GM19193 (cell line): ENCODE data around the gene PDE4D.

Experiments used
- POLR2A ChIP-seq: IDR thresholded peaks from 4 replicates; pipeline ENCODE4 v1.6.1; 2011; ENCODE audit not compliant: insufficient read depth, insufficient read length; ENCODE audit errors: extremely low read depth

The PDE4D gene

DNA sequence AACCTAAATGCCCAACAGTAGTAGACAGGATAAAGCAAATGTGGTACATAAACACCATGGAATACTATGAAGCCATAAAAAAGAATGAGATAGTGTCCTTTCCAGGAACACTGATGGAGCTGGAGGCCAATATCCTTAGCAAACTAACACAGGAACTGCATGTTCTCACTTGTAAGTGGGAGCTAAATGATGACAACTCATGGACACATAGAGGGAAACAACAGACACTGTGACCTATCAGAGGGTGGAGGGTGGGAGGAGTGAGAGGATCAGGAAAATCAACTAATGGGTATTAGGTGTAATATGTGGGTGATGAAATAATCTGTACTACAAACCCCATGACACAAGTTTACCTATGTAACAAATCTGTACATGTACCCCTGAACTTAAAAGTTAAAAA is 805.0 kb downstream of the PDE4D start:
- TF ChIP-seq POLR2A = no peak

DNA sequence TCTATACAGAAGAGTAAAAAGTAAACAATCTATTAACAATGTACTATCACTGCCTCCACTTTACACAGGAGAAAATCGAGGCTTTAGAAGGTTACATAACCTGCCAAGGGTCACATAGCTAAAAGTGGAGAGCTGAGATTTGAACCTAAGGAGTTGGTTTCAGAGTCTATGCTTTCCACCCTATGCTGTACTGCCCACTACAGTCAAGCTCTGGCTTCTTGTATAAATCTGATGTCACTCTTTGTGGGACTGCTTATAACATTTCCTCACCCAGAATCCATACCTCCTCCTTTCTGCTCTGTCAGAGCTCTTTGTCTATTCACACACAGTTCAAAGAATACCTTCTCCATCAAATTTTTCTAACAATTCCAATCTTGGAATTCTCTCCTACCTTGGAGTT is 807.5 kb downstream of the PDE4D start:
- TF ChIP-seq POLR2A = no peak

DNA sequence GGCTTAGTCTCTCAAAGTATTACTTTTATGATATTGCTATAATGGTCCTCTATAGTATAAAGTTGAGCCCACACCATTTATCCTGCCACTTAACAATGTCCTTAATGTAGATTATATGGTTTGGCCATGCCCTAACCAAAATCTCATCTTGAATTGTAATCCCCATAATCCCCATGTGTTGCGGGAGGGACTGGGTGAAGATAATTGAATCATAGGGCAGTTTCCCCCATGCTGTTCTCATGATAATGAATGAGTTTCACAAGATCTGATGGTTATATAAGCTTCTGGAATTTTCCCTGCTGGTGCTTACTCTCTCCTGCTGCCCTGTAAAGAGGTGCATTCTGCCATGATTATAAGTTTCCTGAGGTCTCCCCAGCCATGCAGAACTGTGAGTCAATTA is 811.8 kb downstream of the PDE4D start:
- no peak for TF ChIP-seq POLR2A

DNA sequence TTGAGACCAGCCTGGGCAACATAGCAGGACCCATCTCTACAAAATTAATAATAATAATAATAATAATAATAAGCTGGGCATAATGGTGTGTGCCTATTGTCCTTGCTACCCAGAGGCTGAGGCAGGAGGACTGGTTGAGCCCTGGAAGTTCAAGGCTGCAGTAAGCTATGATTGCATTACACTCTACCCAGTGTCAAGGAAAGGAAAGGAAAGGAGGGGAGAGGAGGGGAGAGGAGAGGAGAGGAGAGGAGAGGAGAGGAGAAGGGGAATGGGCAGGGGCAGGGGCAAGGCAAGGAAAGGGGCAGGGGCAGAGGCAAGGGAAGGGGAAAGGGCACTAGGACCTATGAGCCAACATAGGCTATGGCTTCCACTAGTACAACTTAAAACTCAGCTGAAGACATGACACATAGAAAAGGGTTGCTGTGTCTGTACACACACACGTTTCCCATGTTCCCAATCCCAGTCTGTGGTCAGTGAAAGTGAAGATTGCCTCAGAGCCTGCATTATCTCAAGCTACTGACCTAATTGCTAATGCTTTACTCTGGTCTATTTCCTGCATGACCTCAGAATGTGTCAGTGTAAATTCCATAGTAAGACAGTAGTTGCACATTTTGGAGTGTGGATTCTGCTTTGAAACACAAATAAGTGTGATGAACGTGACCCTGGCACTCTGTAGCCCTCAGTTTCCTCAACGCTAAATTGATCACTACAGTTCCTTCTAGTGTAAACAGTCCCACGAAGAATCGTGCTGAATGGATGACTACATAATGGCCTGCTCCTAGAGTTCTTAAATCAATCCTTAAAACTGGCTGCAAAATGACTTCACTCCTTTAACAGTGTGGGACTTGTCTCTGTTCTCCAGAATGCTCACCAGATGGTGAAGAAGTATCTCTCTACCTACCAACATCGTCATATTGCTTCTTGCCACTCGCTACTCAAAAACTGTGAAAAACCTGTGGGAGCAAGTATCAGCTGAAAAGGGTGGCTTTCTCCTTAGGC is 813.6 kb downstream of the PDE4D start:
- TF ChIP-seq POLR2A = no peak

DNA sequence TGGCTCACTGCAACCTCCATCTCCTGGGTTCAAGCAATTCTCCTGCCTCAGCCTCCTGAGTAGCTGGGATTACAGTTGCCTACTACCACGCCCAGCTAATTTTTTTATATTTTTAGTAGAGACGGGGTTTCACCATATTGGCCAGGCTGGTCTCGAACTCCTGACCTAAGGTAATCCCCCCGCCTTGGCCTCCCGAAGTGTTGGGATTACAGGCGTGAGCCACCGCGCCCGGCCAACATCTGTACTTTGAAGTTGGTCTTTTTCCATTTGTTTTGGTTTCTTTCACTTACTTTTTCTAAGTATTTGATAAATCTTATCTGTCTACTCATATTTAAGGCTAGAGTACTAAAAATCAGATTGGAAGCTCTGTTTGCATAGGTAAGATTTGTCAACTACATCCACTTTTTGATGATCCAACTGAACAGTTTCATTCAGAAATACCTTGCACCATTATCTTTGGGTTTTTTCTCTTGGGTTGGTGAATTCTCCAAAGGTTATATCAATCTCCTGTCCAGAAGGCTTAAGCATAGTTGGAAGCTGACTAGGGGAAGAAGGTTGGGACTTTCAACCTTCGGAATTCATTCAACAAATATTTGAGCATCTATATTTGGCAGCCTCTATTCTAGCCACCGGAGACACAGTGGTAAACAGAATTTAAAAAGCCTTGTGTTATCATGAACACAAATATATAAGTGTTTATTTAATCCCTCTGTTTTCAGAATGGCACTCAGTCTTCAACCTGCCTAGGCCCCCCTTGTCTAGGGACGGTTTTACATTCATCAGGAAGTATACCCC is 821.6 kb downstream of the PDE4D start:
- no peak for TF ChIP-seq POLR2A

DNA sequence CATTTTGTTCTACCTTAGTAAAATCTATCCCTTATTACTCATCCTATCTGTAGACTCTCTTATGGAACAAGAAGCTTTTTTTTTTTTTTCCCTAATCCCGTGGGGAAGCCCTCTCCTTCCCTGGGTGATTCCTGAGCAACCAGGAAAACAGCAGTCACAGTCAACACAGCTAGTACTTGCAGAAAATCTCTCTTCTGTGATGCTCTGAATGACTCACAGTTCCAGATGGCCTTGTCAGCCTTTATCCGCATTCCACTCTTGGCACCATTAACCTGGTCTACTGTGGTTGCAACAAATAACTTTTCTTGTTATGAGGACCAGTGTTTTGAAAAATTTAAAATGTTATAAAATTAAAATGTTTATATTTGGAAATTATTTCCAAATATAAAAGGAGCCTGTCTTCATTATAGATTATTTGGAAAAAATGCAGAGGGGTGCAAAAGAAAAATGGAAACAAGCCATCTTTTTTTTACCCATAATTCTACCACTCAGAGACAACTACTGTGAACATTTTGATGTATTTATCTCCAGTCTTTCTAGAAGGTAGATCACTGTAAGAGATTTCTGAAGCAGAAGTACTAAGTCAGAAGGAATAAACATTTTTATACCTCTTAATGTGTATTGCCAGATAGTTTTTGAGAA is 824.0 kb downstream of the PDE4D start:
- no peak for TF ChIP-seq POLR2A

DNA sequence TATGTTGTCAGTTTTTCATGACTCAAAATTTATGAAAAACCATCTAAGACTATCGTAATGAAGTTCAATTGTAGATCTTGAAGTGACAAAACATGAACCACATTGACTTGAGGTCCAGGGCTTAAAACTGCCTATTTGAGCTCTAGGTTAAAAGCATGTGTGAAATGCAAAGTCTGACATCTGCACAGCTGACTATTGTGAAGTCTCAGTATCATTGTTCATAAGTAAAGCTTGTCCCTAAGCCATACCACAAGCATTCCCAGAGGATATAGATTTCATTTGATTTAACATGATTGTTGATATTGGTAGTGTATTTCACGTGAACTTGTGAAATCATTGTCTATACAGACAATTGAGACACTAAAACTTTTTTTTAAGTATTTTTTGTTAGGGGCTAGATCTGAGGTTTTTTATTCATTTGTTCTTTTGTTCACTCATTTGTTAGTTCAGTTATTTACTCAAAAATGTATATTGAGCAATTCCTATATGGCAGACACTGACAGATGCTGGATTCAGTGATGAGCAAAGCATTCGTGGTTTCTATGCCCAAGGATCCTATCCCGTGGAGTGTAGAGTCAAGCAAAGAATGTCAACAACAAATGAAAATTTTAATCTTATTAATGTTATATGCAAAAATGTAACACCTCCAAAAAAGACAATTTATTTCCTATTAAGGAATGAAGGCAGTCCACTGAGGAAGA is 825.4 kb downstream of the PDE4D start:
- no peak for TF ChIP-seq POLR2A

DNA sequence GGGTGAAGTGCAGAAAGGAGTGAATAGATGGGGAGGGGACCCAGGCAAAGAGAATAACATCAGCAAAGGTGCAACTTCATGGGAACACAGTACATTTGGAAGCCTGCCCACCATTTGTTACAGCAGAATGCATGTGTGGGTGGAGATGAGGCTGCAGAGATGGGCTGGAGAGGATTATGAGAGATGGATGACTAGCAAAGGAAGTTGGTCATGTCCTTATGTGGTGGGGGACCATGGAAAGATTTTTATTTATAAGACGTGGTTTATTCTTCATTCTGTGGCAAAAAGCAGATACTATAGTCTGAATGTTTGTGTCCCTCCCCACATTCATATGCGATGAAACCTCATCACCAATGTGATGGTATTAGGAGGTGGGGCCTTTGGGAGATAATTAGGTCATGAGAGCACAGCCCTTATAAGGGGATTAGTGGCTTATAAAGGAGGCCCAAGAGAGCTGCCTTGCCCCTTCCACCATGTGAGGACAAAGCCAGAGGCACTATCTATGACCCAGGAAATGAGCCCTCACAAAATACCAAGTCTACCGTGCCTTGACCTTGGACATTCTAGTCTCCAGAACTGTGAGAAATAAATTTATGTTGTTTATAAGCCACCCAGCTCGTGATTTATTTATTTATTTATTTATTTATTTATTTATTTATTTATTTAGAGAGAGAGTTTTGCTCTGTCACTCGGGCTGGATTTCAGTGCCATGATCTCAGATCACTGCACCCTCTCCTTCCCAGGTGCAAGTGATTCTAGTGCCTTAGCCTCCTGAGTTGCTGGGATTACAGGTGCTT is 827.0 kb downstream of the PDE4D start:
- TF ChIP-seq POLR2A = no peak

DNA sequence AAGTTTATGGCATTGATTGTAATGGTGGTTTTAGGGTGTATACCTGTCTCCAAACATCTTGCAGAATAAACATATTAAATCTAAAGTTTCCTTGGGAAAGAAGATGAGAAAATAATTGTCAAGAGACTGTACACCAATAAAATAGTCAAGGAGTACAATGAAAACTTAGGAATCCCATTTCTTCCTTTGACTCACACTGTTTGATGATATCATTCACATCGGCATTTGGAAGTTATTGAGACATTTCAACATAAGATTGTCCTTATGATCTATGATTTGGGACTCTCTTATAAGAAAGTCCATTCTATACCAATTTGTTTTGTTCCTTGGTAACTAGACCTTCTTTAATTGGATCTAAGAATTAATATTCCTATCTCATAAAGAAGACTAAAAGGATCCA is 828.0 kb downstream of the PDE4D start:
- no peak for TF ChIP-seq POLR2A

DNA sequence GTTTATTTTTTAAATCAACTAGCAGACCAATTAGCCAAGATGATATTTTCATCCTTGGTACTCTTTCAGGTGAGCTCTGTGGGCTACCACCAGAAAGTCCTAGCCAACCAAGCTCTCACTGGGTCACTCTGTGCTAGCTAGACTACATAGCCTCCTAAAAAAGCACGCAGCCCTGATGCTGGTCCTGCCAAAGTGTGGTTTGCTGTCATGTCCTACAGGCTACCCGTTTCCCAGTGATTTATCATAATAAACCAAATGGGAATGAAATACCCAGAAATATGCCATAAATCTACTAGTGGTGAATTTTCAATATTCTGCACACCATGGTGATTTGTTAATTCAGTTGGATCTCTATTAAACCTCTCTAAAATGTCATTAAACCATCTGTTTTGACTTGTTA is 829.2 kb downstream of the PDE4D start:
- no peak for TF ChIP-seq POLR2A

DNA sequence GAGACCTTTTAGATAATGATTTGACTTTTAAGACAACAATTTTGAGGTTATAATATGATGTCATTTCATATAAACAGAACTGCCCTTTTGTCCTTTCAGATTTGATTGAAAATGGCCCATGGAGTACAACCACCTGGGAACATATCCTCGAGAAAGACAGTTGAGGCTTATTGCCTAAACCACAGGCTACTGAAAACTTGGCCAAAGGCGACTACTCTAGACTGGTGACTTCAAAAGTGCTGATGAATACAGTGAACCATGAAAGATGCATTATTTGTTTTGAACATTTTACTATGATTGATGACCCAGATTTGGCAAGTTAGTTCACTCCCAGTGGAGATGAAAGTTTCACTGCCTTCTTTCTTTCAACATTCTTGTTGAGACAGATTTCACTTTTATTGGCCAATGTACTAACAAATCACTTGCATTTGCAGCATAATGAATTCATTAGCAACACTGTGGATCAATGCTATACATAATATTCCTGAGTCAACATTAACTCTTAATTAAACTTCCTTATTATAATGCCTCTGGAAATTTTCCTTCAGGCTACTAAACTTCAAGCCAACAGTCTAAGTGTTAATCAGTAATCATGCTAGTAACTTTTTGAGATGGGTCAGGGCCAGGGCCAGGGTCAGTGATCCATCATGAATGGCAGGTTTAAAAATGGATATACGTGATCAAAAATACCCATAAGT is 830.4 kb downstream of the PDE4D start:
- no peak for TF ChIP-seq POLR2A

DNA sequence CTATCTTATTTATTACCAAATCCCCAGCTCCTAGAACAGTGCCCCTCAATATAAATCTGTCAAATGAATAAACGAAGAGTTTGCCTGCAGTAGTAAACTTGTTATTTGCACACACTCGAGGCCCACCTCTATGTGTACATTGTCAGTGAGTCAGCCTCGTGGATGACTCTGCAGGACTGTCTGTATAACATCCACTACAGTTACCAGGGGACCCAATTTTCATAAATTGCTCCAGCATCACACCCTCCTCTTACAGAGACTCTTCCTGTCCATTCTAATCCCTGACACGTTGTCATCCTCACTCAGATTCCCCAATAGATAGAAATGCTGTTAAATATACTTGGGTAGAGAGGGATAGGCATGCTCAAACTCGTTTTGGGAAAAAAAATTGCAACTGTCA is 832.1 kb downstream of the PDE4D start:
- TF ChIP-seq POLR2A = no peak

DNA sequence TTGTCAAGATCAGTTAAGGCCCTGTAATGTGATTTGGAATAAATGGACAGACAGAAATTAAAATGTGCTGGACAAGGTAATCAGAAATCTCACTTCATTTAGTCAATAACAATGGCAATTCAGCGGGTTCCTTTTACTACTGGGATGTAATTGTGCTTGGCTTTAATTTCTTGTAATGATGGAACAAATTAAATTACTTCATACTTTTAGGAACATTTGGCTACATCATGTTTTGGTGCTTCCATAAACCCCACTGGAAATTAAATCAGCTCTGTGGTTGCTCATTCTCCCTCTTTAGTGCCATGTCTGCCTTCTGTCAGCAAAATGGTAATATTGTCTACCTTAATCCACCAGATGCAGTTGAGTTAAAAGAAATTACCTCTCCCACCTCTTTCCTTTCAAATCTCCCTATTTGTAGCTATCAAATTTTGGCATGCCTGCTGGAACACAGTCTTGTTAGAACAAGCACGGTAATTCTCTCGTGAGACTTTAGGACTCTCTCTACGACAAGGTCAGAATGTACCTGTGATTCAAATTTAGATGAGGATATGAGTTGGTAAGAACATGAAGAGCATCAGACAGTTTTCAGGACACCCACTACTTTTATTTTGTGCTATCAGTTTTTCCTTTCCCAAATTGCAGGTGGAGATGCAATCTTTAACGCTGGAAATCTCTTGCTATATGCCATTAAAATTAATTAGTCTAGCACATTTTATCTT is 834.4 kb downstream of the PDE4D start:
- no peak for TF ChIP-seq POLR2A
